ENCODE results near the gene H1-8.

- TF ChIP-seq CTCF (IDR thresholded peaks at IDR 0.05): no peak
- no peak for TF ChIP-seq POLR2A (IDR thresholded peaks at IDR 0.05)
Measured at GRCh38 chr3:129565902-129566301, 22.9 kb downstream of the H1-8 start.
